Bronchial smooth muscle cell (primary cell): ENCODE results near the gene OR10A4. TPM values are rescaled to one million over a fixed set of nuclear protein-coding genes. Genes with fewer than 3 reads are reported as not detected.

Experiments
- total RNA-seq: library from RNA; depleted of rRNA; stranded (reverse); fragments of >200 nt; gene quantifications from 2 replicates; pipeline ENCODE4 v1.2.1, GENCODE V29; 2014

The OR10A4 gene
- not detected in 2 replicates for total RNA-seq

DNA sequence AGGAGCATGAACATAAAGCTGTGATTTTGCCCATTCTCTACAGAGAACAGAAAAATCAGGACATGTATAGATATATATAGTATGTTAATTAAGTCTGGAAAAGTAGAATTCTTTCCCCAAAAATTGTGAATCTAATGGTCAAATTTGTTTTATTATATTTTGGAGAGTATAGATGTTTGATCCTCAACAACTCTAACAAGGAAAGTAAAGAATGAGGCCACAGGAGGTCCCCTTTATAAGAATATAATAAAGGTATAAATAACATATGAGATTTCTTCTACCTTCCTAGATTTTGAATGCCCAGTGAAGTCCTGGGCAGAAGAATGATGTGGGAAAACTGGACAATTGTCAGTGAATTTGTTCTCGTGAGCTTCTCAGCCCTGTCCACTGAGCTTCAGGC is at the start of gene OR10A4:
Gene OR10A4, plus strand, starts transcription at position 301 of the 400 bp plus-strand sequence. Its CDS starts 23 bp downstream, at position 324.

DNA sequence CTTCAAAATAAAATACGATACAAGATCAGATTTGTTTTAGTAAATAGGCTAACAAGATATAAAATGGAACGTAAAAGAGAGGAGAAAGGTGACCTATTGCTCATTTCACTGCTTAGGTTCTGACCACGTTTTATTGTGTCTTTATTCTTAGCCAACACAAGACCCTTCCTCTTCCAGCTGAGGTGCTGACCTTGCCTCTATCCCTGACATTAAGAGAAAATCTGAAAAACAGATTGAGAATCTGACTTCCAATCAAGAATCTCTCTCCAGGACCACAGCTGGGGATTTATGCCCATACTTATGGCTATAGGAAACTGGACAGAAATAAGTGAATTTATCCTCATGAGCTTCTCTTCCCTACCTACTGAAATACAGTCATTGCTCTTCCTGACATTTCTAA is 31.0 kb upstream of the OR10A4 start, which contains the start of gene OR10A5:
Gene OR10A5, plus strand, starts transcription at position 301 of the 400 bp plus-strand sequence. Its CDS starts 0 bp downstream, at position 301.

GRCh38 chr11:6862961-6863360 is 13.5 kb upstream of the OR10A4 start, which contains the start of gene OR10A2:
TSS of gene OR10A2 (plus strand) at chr11:6863057. CDS start at chr11:6869755, 6,698 bp downstream.

DNA sequence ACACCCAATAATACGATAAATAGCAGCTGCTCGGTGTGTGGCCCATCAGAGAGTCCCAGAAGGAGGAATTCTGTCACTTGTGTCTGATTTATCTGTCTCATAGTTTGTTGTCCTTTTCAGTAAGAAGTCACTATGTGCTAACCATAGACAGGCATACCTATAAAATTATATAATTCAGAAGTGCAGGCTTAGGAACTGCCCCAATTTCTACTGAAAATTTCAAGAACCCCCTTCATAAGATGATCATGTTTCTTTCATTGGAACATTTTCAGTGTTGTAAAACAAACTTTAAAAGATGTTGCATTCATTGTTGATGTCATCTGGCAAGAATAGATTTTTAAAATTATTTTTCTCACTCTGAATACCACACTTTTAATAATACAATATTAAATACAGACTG is 16.0 kb downstream of the OR10A4 start, which contains the start of gene OR2D2:
Gene OR2D2, minus strand, starts transcription at position 101 of the 400 bp plus-strand sequence. Its CDS starts 0 bp downstream, at position 101.

DNA sequence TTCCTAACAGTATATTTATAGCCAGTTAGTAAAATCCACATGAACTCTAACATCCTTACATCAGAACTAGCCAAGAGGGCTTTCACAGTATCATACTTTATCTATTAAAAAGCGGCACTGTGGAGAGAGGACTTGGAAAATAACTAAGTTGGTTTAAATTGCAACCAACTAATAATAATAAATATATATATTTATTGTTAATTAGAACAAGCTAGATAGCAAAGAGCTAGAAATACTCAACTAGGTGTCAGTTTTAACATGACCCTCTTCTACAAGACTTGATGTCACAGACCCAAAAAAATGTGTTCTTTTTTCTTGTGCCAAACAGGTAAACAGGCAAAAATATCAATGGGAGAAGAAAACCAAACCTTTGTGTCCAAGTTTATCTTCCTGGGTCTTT is 44.3 kb downstream of the OR10A4 start, which contains the start of gene OR2D3:
Gene OR2D3, plus strand, starts transcription at position 301 of the 400 bp plus-strand sequence. Its CDS starts 0 bp downstream, at position 301.

DNA sequence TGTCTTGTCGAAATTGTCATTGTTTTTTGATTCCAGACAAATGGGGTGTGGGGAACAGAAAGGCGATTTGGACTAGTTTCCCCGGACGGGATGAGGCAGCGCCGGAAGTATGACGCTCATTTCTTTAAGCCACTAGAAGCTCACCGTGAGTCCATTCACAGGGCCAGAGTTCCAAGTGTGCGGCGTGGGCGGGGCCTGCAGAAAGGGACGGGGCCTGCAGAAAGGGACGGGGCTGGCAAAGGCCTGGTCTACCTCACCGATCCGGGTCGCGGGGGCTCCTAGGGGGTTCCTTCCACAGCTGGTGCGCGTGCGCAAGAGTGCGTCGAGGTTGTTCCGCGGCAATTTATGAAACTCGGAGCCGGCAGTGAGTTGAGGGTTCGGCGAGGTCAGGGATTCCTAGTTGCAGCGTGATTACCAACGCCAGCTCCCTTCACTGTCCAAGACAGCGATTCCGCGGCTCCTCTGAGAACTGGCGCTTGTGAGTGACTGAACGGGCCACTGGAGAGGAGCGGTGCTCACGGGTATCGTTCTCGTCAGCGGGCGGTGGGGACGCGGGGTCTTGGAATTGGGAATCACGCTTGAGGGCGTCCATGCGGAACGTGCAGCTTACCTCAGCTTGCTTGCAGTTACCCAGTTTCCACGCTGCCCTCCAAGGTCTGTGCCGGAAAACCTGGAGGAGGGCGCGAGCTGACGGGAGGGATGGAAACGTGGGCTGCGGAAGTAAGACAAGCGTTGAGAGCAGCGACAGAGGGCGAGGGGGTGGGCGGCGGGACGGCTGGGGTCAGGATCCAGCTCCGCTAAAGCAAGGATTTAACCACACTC is 50.0 kb downstream of the OR10A4 start, which contains the start of gene ZNF215:
Gene ZNF215, plus strand, starts transcription at position 219 of the 822 bp plus-strand sequence. CDS start 5,847 bp downstream, outside the sequence.

Other genes with a start within 250 kb of the OR10A4 start
- 13.7 and 28.4 TPM in 2 replicates for gene DCHS1, start 220.8 kb upstream of the OR10A4 start, total RNA-seq
- 42.8 and 57.2 TPM in 2 replicates for gene MRPL17, start 193.3 kb upstream of the OR10A4 start, total RNA-seq
- 0.16 TPM in 1 of 2 replicates, not detected in the other for gene OR2AG2, start 104.6 kb upstream of the OR10A4 start, total RNA-seq
- gene OR2AG1, start 93.6 kb upstream of the OR10A4 start, total RNA-seq: not detected in 2 replicates
- 0.09 and 0.16 TPM in 2 replicates for gene OR6A2, start 76.9 kb upstream of the OR10A4 start, total RNA-seq
- gene OR10A5, start 30.9 kb upstream of the OR10A4 start, total RNA-seq: not detected in 2 replicates
- not detected in 2 replicates for gene OR10A2, start 13.6 kb upstream of the OR10A4 start, total RNA-seq
- gene OR2D2, start 15.9 kb downstream of the OR10A4 start, total RNA-seq: 0.09 and 0.16 TPM in 2 replicates
- not detected in 2 replicates for gene OR2D3, start 44.4 kb downstream of the OR10A4 start, total RNA-seq
- 1.4 and 3.0 TPM in 2 replicates for gene ZNF215, start 49.8 kb downstream of the OR10A4 start, total RNA-seq
- 8.0 and 19.6 TPM in 2 replicates for gene ZNF214, start 143.7 kb downstream of the OR10A4 start, total RNA-seq
- 0.09 and 0.16 TPM in 2 replicates for gene NLRP14, start 143.9 kb downstream of the OR10A4 start, total RNA-seq
- gene RBMXL2, start 212.4 kb downstream of the OR10A4 start, total RNA-seq: not detected in 2 replicates